ENCODE results near the gene RBM34. TPM values are rescaled to one million over a fixed set of nuclear protein-coding genes. Genes with fewer than 3 reads are reported as not detected.

Gene RBM34
- total RNA-seq, 1 donor from 2014 or later: 94.2 TPM

GRCh38 chr1:235136111-235136510 is 24.9 kb downstream of the RBM34 start:
- TF ChIP-seq CTCF (IDR thresholded peaks at IDR 0.05; ENCODE audit: partially characterized antibody, unreplicated experiment): no peak
- Mint-ChIP-seq H3K36me3 (ENCODE audit: unreplicated experiment) (peaks cover 3% of the 10 kb centered on the region), H3K4me3 (ENCODE audit: unreplicated experiment) (no peak overlapping the region), H3K9me3 (ENCODE audit: unreplicated experiment) (peaks cover 2% of the 10 kb centered on the region), H3K27ac (ENCODE audit: unreplicated experiment) (no peak overlapping the region), H3K4me1 (ENCODE audit: low read depth, unreplicated experiment) (no peaks in the 10 kb centered on the region), H3K27me3 (ENCODE audit: unreplicated experiment) (peaks cover 2% of the 10 kb centered on the region)
- DNase-seq: no peak

GRCh38 chr1:235134171-235134570 is 26.9 kb downstream of the RBM34 start:
- H3K9me3 Mint-ChIP-seq (ENCODE audit: unreplicated experiment): peaks cover 2% of the 10 kb centered on the region
- no peaks in the 10 kb centered on the region for H3K4me1 Mint-ChIP-seq (ENCODE audit: low read depth, unreplicated experiment)
- peaks cover 2% of the 10 kb centered on the region for H3K27me3 Mint-ChIP-seq (ENCODE audit: unreplicated experiment)
- no peak overlapping the region for H3K27ac Mint-ChIP-seq (ENCODE audit: unreplicated experiment)
- TF ChIP-seq CTCF (IDR thresholded peaks at IDR 0.05; ENCODE audit: partially characterized antibody, unreplicated experiment): no peak
- H3K36me3 Mint-ChIP-seq (ENCODE audit: unreplicated experiment): no peaks in the 10 kb centered on the region
- no peak overlapping the region for H3K4me3 Mint-ChIP-seq (ENCODE audit: unreplicated experiment)
- DNase-seq: no peak

GRCh38 chr1:235133086-235133485 is 28.0 kb downstream of the RBM34 start:
- Mint-ChIP-seq H3K4me1 (ENCODE audit: low read depth, unreplicated experiment) (no peaks in the 10 kb centered on the region), H3K27me3 (ENCODE audit: unreplicated experiment) (peaks cover 7% of the 10 kb centered on the region), H3K9me3 (ENCODE audit: unreplicated experiment) (peaks cover 5% of the 10 kb centered on the region), H3K36me3 (ENCODE audit: unreplicated experiment) (no peaks in the 10 kb centered on the region), H3K27ac (ENCODE audit: unreplicated experiment) (no peak overlapping the region), H3K4me3 (ENCODE audit: unreplicated experiment) (no peak overlapping the region)
- DNase-seq: no peak
- no peak for TF ChIP-seq CTCF (IDR thresholded peaks at IDR 0.05; ENCODE audit: partially characterized antibody, unreplicated experiment)

GRCh38 chr1:235131961-235132360 is 29.1 kb downstream of the RBM34 start:
- H3K27ac Mint-ChIP-seq (ENCODE audit: unreplicated experiment): no peak overlapping the region
- TF ChIP-seq CTCF (IDR thresholded peaks at IDR 0.05; ENCODE audit: partially characterized antibody, unreplicated experiment): no peak
- H3K9me3 Mint-ChIP-seq (ENCODE audit: unreplicated experiment): peaks cover 7% of the 10 kb centered on the region
- DNase-seq: no peak
- no peaks in the 10 kb centered on the region for H3K36me3 Mint-ChIP-seq (ENCODE audit: unreplicated experiment)
- H3K4me1 Mint-ChIP-seq (ENCODE audit: low read depth, unreplicated experiment): peaks cover 1% of the 10 kb centered on the region
- peaks cover 10% of the 10 kb centered on the region for H3K27me3 Mint-ChIP-seq (ENCODE audit: unreplicated experiment)
- no peak overlapping the region for H3K4me3 Mint-ChIP-seq (ENCODE audit: unreplicated experiment)

GRCh38 chr1:235130766-235131270 is 30.2 kb downstream of the RBM34 start:
- no peak overlapping the region for H3K27ac Mint-ChIP-seq (ENCODE audit: unreplicated experiment)
- H3K4me3 Mint-ChIP-seq (ENCODE audit: unreplicated experiment): no peak overlapping the region
- no peak for DNase-seq
- peaks cover 5% of the 10 kb centered on the region for H3K4me1 Mint-ChIP-seq (ENCODE audit: low read depth, unreplicated experiment)
- no peaks in the 10 kb centered on the region for H3K36me3 Mint-ChIP-seq (ENCODE audit: unreplicated experiment)
- no peak for TF ChIP-seq CTCF (IDR thresholded peaks at IDR 0.05; ENCODE audit: partially characterized antibody, unreplicated experiment)
- peaks cover 10% of the 10 kb centered on the region for H3K27me3 Mint-ChIP-seq (ENCODE audit: unreplicated experiment)
- peaks cover 7% of the 10 kb centered on the region for H3K9me3 Mint-ChIP-seq (ENCODE audit: unreplicated experiment)
